Hepatocyte (in vitro differentiated cells): ENCODE measurements around the gene FRAS1.

Source experiments
- CTCF ChIP-seq: fragments of 200-600 bp; sonication (generic); IDR thresholded peaks from 2 replicates; pipeline ENCODE4 v1.5.1; 2016; ENCODE audit warnings: antibody characterized with exemption, mild to moderate bottlenecking; ENCODE audit not compliant: poor library complexity
- EZH2phosphoT487 ChIP-seq: fragments of 200-600 bp; sonication (generic); IDR thresholded peaks from one replicate; pipeline ENCODE4 v1.6.1; 2018; ENCODE audit warnings: antibody characterized with exemption, mild to moderate bottlenecking, low read depth, moderate library complexity; ENCODE audit not compliant: unreplicated experiment, severe bottlenecking

DNA sequence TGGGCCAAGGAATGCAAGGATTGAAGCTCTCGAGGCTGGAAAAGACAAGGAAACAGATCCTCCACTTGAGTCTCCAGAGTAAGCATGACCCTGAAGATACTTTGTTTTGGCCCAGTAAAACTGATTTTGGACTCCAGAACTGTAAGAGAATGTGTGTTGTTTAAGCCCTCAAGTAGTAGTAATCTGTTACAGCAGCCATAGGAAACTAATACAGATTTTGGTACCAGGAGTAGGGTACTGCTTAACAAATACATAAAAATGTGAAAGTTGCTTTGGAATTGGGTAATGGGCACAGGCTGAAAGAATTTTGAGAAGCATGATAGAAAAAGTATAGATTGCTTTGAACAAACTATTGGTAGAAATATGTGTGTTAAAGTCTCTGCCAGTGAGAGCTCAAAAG, 17.4 kb upstream of the FRAS1 start:
- no peak for TF ChIP-seq CTCF
- TF ChIP-seq EZH2phosphoT487, result no peak
